ENCODE measurements around the gene UNC5A.

The UNC5A gene

DNA sequence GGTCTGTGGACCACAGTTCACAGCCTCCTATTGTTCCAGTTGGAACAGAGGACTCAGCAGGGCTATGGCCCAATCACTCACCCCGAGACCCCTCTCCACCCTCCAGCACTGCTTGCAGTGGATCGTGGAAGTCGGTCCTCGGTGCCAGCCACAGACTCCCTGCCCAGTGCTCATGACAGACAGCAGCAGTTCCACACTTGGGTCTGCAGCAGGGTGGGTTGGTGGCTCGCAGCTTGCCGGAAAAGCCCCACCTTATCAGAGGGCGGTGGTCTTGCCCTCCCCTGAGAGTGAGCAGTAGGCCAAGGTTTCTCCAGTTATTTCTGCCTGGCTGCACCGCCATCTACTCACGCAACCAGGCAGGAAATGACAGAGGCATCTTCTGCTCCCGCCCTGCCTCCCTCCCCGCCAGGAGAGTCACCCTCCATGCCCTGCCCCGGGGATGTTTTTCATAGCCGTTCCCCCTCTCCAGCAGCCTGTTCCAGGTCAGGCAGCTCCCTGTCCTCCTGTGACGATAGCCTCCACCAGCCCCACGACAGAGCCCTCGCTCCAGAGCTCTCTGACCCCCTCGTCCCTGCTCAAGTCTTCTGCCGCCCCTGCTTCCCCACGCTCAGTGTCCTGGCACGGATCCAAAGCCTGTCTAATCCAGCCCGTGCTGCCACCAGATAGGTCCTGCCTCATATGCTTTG is 34.5 kb downstream of the UNC5A start:
- H3K27ac ChIP-seq (ENCODE audit: low read length), result no peak overlapping the region
- H3K9ac ChIP-seq (ENCODE audit: low read length), result no peak overlapping the region
- no peaks in the 10 kb centered on the region for H3K9me3 ChIP-seq (ENCODE audit: control insufficient read depth, low read depth, low read length)
- no peaks in the 10 kb centered on the region for H3K4me1 ChIP-seq (ENCODE audit: control insufficient read depth, low read depth, low read length)
- H3K4me3 ChIP-seq (ENCODE audit: low read length), result no peak overlapping the region
- H3K36me3 ChIP-seq (ENCODE audit: control insufficient read depth, low read depth, low read length), result no peaks in the 10 kb centered on the region
- H3K27me3 ChIP-seq (ENCODE audit: control insufficient read depth, insufficient read depth, low read length), result no peaks in the 10 kb centered on the region

DNA sequence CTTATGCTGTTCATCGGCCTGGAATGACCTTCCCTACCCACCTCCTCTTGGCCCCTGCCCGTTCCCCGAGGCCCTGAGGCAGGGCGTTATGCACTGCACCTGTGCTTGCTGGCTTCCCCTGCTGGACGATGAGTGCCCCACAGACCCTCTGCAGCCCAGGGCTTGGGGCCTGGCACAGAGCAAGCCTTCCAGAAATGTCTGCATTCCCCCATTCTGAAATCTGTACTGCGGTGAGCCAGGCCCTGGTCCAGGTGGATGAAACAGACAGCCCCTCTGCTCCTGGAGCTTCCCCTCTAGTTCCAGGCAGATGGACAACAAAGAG is 35.0 kb downstream of the UNC5A start:
- Histone ChIP-seq H3K9me3 (ENCODE audit: control insufficient read depth, low read depth, low read length) (no peaks in the 10 kb centered on the region), H3K9ac (ENCODE audit: low read length) (no peak overlapping the region), H3K27me3 (ENCODE audit: control insufficient read depth, insufficient read depth, low read length) (no peaks in the 10 kb centered on the region), H3K36me3 (ENCODE audit: control insufficient read depth, low read depth, low read length) (no peaks in the 10 kb centered on the region), H3K4me3 (ENCODE audit: low read length) (no peak overlapping the region), H3K4me1 (ENCODE audit: control insufficient read depth, low read depth, low read length) (no peaks in the 10 kb centered on the region), H3K27ac (ENCODE audit: low read length) (no peak overlapping the region)

DNA sequence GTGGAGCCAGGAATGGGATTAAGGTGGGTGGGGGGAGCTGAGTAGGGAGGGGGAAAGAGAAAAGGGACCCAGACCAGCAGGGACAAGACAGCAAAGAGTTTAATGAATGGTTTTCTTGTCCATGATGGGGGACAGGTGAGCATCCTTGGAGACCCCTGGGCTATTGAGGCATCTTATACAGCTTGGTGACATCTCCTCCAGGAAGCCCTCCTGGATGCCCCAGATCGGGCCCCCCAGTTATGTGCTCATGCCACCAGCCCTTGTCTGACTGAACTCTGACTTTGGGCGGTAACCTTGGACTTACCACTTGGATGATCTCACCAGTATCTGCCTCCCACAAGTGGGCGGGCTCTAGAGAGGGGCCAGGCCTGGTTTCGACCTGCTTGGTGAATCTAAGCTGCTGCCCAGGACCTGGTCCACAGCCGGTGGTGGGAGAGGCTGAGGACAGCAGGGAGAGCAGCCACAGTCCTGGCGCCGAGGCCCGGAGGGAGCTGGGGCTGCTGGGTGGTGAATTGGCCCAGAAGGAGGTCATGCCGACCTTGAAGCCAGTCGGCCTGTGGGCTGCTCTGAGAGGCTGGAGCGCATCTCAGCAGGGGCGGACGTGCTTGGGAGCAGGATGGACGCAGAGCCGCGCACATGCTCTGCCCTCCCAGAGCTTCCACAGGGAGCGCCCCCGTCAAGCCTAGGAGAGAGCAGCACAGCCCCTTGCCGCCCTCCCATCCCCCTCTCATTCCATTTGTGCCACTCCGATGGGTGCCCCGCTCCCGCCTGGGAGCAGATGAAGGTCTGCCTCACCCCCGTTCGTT is 36.2 kb downstream of the UNC5A start:
- Histone ChIP-seq H3K4me3 (ENCODE audit: low read length) (no peak overlapping the region), H3K27me3 (ENCODE audit: control insufficient read depth, insufficient read depth, low read length) (no peaks in the 10 kb centered on the region), H3K4me1 (ENCODE audit: control insufficient read depth, low read depth, low read length) (no peaks in the 10 kb centered on the region), H3K9me3 (ENCODE audit: control insufficient read depth, low read depth, low read length) (no peaks in the 10 kb centered on the region), H3K9ac (ENCODE audit: low read length) (no peak overlapping the region), H3K27ac (ENCODE audit: low read length) (no peak overlapping the region), H3K36me3 (ENCODE audit: control insufficient read depth, low read depth, low read length) (no peaks in the 10 kb centered on the region)

DNA sequence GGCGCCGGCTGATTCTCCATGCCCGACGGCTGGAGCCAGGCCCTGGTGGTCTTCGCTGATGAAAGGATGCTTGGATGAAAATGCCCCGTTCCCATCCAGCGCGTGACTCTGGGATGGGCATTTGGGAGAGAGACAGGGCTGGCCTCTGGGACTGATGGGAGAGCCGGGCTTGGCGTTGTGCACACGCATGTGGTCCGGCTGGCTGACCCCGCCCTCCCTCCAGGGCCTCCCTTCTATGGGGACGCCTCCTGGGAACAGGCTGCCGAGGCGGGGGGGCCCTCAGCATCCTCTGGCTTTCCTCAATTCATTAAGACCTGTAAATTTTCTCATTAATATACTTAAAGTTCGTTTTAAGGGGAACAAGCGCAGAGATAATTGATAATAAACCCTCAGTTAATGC is 36.8 kb downstream of the UNC5A start:
- Histone ChIP-seq H3K4me1 (ENCODE audit: control insufficient read depth, low read depth, low read length) (no peaks in the 10 kb centered on the region), H3K4me3 (ENCODE audit: low read length) (no peak overlapping the region), H3K9ac (ENCODE audit: low read length) (no peak overlapping the region), H3K9me3 (ENCODE audit: control insufficient read depth, low read depth, low read length) (no peaks in the 10 kb centered on the region), H3K27ac (ENCODE audit: low read length) (no peak overlapping the region), H3K27me3 (ENCODE audit: control insufficient read depth, insufficient read depth, low read length) (no peaks in the 10 kb centered on the region), H3K36me3 (ENCODE audit: control insufficient read depth, low read depth, low read length) (no peaks in the 10 kb centered on the region)

DNA sequence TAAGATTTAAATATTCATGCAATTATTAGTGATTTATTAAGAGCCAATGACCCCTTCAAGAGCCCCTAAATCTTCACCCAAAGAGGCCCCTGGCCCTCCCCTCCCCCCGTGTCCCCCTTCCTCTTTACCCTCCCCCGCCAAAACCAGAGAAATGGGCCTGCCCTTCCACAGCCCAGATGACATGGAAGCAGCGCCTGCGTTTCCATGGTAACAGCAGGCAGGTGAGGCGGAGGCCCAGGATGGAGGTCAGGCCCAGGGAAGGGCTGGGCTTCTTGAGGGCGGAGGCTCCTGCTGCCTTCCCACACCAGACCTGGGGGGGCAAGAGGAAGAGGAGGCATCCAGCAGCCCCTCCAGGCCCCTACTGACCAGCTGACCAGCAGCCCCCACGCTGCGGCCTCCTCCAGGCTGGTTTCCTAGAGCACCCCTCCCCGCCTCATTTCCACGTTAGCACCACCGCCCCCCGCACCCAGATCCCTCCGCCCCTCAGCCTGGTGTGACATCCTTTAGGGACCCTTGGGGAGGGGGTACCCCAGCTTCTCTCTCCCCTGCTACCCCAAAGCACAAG is 37.4 kb downstream of the UNC5A start:
- Histone ChIP-seq H3K9ac (ENCODE audit: low read length) (no peak overlapping the region), H3K27ac (ENCODE audit: low read length) (no peak overlapping the region), H3K36me3 (ENCODE audit: control insufficient read depth, low read depth, low read length) (no peaks in the 10 kb centered on the region), H3K4me3 (ENCODE audit: low read length) (no peak overlapping the region), H3K27me3 (ENCODE audit: control insufficient read depth, insufficient read depth, low read length) (no peaks in the 10 kb centered on the region), H3K9me3 (ENCODE audit: control insufficient read depth, low read depth, low read length) (no peaks in the 10 kb centered on the region), H3K4me1 (ENCODE audit: control insufficient read depth, low read depth, low read length) (no peaks in the 10 kb centered on the region)

DNA sequence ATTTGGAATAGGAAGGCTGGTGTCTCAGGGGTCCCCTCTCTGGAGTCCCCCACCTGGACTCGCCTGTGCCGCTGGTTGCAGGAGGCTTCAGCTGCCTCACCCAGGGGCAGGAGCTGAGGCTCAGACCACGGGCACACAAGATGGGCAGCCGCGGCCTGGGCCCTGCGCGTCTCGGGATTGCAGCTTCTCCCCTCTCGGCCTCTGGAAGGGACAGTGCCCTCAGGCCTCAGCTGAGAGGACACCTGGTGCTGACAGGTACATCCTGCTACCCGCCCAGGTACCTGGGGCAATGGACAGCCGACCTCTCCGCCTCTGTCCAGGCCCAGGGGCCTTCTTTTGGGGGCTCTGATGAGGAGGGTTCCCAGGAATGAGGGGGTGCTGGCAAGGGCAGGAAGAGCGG is 38.3 kb downstream of the UNC5A start:
- Histone ChIP-seq H3K27ac (ENCODE audit: low read length) (no peak overlapping the region), H3K4me1 (ENCODE audit: control insufficient read depth, low read depth, low read length) (no peaks in the 10 kb centered on the region), H3K27me3 (ENCODE audit: control insufficient read depth, insufficient read depth, low read length) (no peaks in the 10 kb centered on the region), H3K9me3 (ENCODE audit: control insufficient read depth, low read depth, low read length) (no peaks in the 10 kb centered on the region), H3K9ac (ENCODE audit: low read length) (no peak overlapping the region), H3K36me3 (ENCODE audit: control insufficient read depth, low read depth, low read length) (no peaks in the 10 kb centered on the region), H3K4me3 (ENCODE audit: low read length) (no peak overlapping the region)

DNA sequence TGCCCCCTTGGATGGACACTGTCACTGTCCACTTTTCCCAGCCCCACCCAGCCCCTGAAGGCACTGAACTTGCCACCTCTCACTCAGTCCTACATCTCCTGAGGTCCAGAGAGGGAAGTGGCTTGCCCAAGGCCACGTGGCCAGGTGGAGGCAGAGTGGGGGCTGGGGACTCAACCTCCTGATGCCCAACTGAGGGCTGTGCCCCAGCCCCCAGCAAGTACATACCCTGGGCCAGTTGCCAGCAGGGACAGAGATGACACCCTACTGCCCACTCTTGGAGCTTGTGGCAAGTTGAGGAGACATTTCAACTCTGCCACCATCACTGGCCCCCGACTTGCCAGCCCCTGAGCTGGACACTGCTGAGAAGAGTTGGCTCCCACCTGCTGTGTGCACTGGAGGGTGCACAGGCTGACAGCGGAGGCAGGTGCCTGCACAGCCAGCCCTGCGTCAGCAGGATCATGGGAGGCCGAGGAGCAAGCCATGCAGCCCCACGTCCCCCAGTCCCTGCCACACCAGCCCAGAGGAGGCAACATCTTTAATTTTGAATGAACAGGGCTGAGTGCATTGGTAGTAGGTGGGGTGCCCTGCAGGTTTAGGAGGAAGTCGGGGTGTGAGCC is 39.4 kb downstream of the UNC5A start:
- Histone ChIP-seq H3K4me3 (ENCODE audit: low read length) (no peak overlapping the region), H3K27me3 (ENCODE audit: control insufficient read depth, insufficient read depth, low read length) (no peaks in the 10 kb centered on the region), H3K4me1 (ENCODE audit: control insufficient read depth, low read depth, low read length) (no peaks in the 10 kb centered on the region), H3K9ac (ENCODE audit: low read length) (no peak overlapping the region), H3K27ac (ENCODE audit: low read length) (no peak overlapping the region), H3K36me3 (ENCODE audit: control insufficient read depth, low read depth, low read length) (no peaks in the 10 kb centered on the region), H3K9me3 (ENCODE audit: control insufficient read depth, low read depth, low read length) (no peaks in the 10 kb centered on the region)

DNA sequence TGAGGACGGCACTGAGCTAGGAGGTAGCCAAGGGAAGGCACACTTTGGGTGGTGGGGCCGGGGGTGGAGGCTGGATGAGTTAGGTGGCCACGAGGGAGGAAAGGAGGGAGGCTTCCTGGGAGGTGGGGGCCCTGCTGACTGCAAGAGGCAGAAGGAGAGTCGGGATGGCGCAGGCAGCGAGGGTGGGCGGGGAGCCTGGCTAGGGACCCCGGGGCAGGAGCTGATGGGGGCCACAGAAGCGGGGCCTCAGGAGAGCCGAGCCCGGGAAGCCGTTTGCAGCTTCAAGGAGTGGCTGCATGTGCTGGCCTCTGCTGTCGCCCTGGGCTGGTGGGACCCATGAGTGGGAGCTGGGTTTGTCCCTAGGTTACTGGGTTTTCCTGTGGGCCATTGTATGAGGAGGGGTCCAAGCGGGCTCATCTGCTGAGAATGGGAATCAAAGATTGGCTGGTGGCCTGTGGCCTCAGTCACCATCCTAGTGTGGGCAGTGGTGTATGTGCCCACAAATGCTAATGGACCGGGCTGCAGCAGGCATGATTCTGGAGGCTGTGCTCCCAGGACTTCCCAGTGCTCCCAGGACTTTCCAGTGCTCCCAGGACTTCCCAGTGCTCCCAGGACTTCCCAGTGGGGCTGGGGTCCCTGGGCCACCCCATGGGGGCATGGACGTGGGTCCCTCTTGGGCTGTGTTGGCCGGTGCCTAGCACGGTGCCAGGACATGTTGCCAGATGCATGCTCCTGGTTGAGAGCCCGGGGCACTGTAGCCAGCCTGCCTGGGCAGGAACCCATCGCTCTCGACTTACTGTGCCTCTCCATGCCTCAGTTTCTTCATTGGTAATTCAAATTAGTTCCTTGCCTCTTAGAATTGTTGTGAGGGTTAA is 40.2 kb downstream of the UNC5A start:
- H3K27me3 ChIP-seq (ENCODE audit: control insufficient read depth, insufficient read depth, low read length), result no peaks in the 10 kb centered on the region
- no peaks in the 10 kb centered on the region for H3K36me3 ChIP-seq (ENCODE audit: control insufficient read depth, low read depth, low read length)
- H3K4me1 ChIP-seq (ENCODE audit: control insufficient read depth, low read depth, low read length), result no peaks in the 10 kb centered on the region

DNA sequence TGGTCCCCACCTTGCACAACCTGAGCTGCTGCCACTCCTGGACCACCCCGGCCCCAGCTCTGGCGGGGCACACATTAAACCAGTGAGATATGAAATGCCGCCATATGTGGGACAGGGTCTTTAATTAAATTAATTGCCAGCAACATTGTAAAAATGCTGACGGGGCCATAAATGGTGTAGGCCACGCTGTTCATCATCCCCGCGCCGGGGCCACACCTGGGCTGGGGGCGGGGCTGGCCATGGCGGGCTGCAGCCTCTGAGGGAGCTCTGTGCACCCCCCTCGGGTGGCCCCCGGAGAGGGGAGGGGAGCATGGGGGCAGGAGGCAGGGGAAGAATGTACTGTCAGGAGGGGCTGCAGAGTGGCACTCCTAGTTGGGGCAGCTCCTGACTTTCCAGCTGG is 41.0 kb downstream of the UNC5A start:
- H3K27me3 ChIP-seq (ENCODE audit: control insufficient read depth, insufficient read depth, low read length), result no peaks in the 10 kb centered on the region
- no peaks in the 10 kb centered on the region for H3K4me1 ChIP-seq (ENCODE audit: control insufficient read depth, low read depth, low read length)
- H3K36me3 ChIP-seq (ENCODE audit: control insufficient read depth, low read depth, low read length), result no peaks in the 10 kb centered on the region
- no peak overlapping the region for H3K9ac ChIP-seq (ENCODE audit: low read length)
- H3K4me3 ChIP-seq (ENCODE audit: low read length), result no peak overlapping the region
- H3K27ac ChIP-seq (ENCODE audit: low read length), result no peak overlapping the region
- no peaks in the 10 kb centered on the region for H3K9me3 ChIP-seq (ENCODE audit: control insufficient read depth, low read depth, low read length)

More for the DNA sequence above, 40.2 kb downstream of the UNC5A start:
- Histone ChIP-seq H3K4me3 (ENCODE audit: low read length) (no peak overlapping the region), H3K27ac (ENCODE audit: low read length) (no peak overlapping the region), H3K9ac (ENCODE audit: low read length) (no peak overlapping the region), H3K9me3 (ENCODE audit: control insufficient read depth, low read depth, low read length) (no peaks in the 10 kb centered on the region)

DNA sequence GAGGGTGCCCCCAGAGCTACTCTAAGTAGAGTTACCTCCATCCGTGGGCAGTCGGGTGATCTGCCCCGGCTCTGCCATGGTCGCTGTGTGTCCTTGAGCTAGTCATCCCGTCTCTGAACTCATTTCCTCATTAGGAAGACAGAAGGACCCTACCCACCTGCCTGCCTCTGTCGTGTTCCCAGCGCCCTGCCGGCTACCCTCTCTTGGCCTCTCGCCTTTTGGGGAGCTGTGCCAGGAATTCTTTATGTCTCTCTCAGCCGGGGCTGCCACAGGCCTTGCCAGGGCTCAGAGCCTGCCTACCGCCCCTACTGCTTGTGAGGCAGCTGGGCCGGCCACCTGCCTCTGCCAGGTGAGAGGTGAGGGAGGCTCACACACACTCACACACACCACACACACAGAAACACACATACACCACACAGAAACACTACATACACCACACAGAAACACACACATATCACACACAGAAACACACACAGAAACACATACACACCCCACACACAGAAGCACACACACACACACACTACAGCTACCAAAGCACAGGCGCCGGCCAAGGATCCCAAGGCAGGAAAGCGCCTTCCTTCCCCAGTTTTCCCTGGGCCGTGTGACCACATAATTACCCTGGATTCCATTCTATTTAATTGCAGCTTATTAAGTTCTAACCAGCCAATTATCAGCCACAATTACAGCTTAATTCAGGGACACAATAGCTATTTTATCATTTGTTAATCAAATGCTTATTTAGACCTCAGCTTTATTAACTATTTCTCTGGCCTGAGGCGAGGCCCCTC is 41.7 kb downstream of the UNC5A start:
- H3K27me3 ChIP-seq (ENCODE audit: control insufficient read depth, insufficient read depth, low read length), result no peaks in the 10 kb centered on the region
- H3K36me3 ChIP-seq (ENCODE audit: control insufficient read depth, low read depth, low read length), result no peaks in the 10 kb centered on the region
- no peak overlapping the region for H3K4me3 ChIP-seq (ENCODE audit: low read length)
- no peak overlapping the region for H3K27ac ChIP-seq (ENCODE audit: low read length)
- no peaks in the 10 kb centered on the region for H3K4me1 ChIP-seq (ENCODE audit: control insufficient read depth, low read depth, low read length)
- no peaks in the 10 kb centered on the region for H3K9me3 ChIP-seq (ENCODE audit: control insufficient read depth, low read depth, low read length)
- H3K9ac ChIP-seq (ENCODE audit: low read length), result no peak overlapping the region

Measured in iPS-18a (cell line).